ENCODE measurements around the gene CRLF3.
"Not testable (repeated sequence)": the region's sequence is repeated elsewhere in the genome, so short reads cannot be mapped to it uniquely, and the experiment has no call there.

- not testable (repeated sequence) for TF ChIP-seq CTCF (tag by site-specific recombination; IDR thresholded peaks at IDR 0.05); ZNF169 (tag by site-specific recombination; IDR thresholded peaks at IDR 0.05); ZFP69B (tag by site-specific recombination; IDR thresholded peaks at IDR 0.05); ZNF704 (tag by site-specific recombination; IDR thresholded peaks at IDR 0.05); ZNF416 (tag by site-specific recombination; IDR thresholded peaks at IDR 0.05); ZSCAN23 (tag by site-specific recombination; IDR thresholded peaks at IDR 0.05); ZNF362 (tag by site-specific recombination; IDR thresholded peaks at IDR 0.05); ZNF549 (tag by site-specific recombination; IDR thresholded peaks at IDR 0.05); ZNF561 (tag by site-specific recombination; IDR thresholded peaks at IDR 0.05; ENCODE audit: borderline replicate concordance); ZBTB26 (tag by site-specific recombination; optimal IDR thresholded peaks at IDR 0.05); ZNF449 (tag by site-specific recombination; IDR thresholded peaks at IDR 0.05)
Observed at GRCh38 chr17:30814236-30814635, 10.3 kb downstream of the CRLF3 start.

Data from HEK293 (cell line).